ENCODE data around the gene PARD3. TPM values are rescaled to one million over a fixed set of nuclear protein-coding genes. Genes with fewer than 3 reads are reported as not detected.

The PARD3 gene
- total RNA-seq, 1 experiment from 2014 or later = 57.4 TPM

- H3F3A ChIP-seq (ENCODE audit: insufficient read depth, low read depth) = no peaks in the 10 kb centered on the region
- no peak overlapping the region for H3K27ac ChIP-seq
- no peaks in the 10 kb centered on the region for H3K9me2 ChIP-seq (ENCODE audit: insufficient read depth)
- BruUV-seq (replicated peaks) = no TSS peak
- TF ChIP-seq EZH2 (IDR thresholded peaks at IDR 0.05; ENCODE audit: low read depth) (no peak), CTCF (conservative IDR thresholded peaks at IDR 0.05) (no peak)
- H3K36me3 ChIP-seq (ENCODE audit: low read depth) = no peaks in the 10 kb centered on the region
- no peaks in the 10 kb centered on the region for H4K20me1 ChIP-seq (ENCODE audit: insufficient read depth)
- ChIA-PET CTCF (no interaction called here), POLR2A (ENCODE audit: unreplicated experiment) (no interaction called here)
- no peaks in the 10 kb centered on the region for H3K27me3 ChIP-seq (ENCODE audit: insufficient read depth, low read depth)
- no peaks in the 10 kb centered on the region for H3K79me2 ChIP-seq (ENCODE audit: low read depth)
- no peak overlapping the region for H3K4me2 ChIP-seq
- no peaks in the 10 kb centered on the region for H3K9me3 ChIP-seq (ENCODE audit: insufficient read depth, low read depth)
- no peak overlapping the region for H3K4me3 ChIP-seq
- H2AFZ ChIP-seq = no peak overlapping the region
- intact Hi-C loops (cut with micrococcal nuclease; ENCODE audit: unreplicated experiment) = no loop called here
- no peaks in the 10 kb centered on the region for H3K4me1 ChIP-seq (replicated peaks; ENCODE audit: insufficient read depth)
- no peak for DNase-seq
These were observed 46.4 kb upstream of the PARD3 start for GRCh38 chr10:34861293-34862021.

DNA sequence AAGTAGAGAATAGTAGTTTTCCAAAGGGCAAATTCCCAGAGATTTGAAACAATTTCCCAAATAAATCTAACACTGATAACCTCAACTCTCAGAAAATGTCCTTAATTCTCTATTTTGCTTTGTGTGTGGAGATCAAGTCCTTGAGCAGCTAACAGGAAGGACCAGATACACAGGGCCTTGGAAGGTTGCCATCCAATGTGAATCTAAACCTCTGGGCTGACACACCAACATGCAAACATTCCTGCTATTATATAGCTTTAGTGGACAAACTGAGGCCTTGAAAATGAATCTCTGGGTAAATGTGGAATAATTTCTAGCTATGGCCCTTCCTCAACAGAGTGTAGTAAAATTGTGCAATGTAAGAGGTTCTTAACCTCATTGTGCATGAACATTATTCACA lies 44.1 kb upstream of the PARD3 start:
- Histone ChIP-seq H3K4me3 (no peak overlapping the region), H3K9me2 (ENCODE audit: insufficient read depth) (no peaks in the 10 kb centered on the region), H4K20me1 (ENCODE audit: insufficient read depth) (no peaks in the 10 kb centered on the region), H3K79me2 (ENCODE audit: low read depth) (no peaks in the 10 kb centered on the region), H3F3A (ENCODE audit: insufficient read depth, low read depth) (no peaks in the 10 kb centered on the region), H3K4me1 (replicated peaks; ENCODE audit: insufficient read depth) (peaks cover 4% of the 10 kb centered on the region; the same call in 1 of the 2 replicates), H2AFZ (no peak overlapping the region), H3K4me2 (no peak overlapping the region), H3K36me3 (ENCODE audit: low read depth) (no peaks in the 10 kb centered on the region), H3K27ac (no peak overlapping the region), H3K9me3 (ENCODE audit: insufficient read depth, low read depth) (no peaks in the 10 kb centered on the region), H3K27me3 (ENCODE audit: insufficient read depth, low read depth) (no peaks in the 10 kb centered on the region)
- intact Hi-C loops (cut with micrococcal nuclease; ENCODE audit: unreplicated experiment) = no loop called here
- TF ChIP-seq CTCF (conservative IDR thresholded peaks at IDR 0.05) = no peak
- TF ChIP-seq EZH2 (IDR thresholded peaks at IDR 0.05; ENCODE audit: low read depth) = no peak
- POLR2A ChIA-PET (ENCODE audit: unreplicated experiment) = no interaction called here
- DNase-seq = no peak
- CTCF ChIA-PET = interaction anchor here (0.6 kb wide), 1 partner anchor 11 kb away, joined by 4 read pairs; no protein-coding TSS in a partner anchor
- no TSS peak for BruUV-seq (replicated peaks)

- Histone ChIP-seq H3K27ac (no peak overlapping the region), H3K27me3 (ENCODE audit: insufficient read depth, low read depth) (no peaks in the 10 kb centered on the region), H3K4me1 (replicated peaks; ENCODE audit: insufficient read depth) (peaks cover 6% of the 10 kb centered on the region; the same call in 1 of the 2 replicates), H2AFZ (no peak overlapping the region), H3K4me3 (no peak overlapping the region), H4K20me1 (ENCODE audit: insufficient read depth) (no peaks in the 10 kb centered on the region), H3K9me3 (ENCODE audit: insufficient read depth, low read depth) (no peaks in the 10 kb centered on the region), H3K4me2 (no peak overlapping the region), H3K79me2 (ENCODE audit: low read depth) (no peaks in the 10 kb centered on the region), H3F3A (ENCODE audit: insufficient read depth, low read depth) (no peaks in the 10 kb centered on the region), H3K9me2 (ENCODE audit: insufficient read depth) (no peaks in the 10 kb centered on the region), H3K36me3 (ENCODE audit: low read depth) (no peaks in the 10 kb centered on the region)
- intact Hi-C loops (cut with micrococcal nuclease; ENCODE audit: unreplicated experiment) = no loop called here
- no peak for TF ChIP-seq EZH2 (IDR thresholded peaks at IDR 0.05; ENCODE audit: low read depth)
- ChIA-PET POLR2A (ENCODE audit: unreplicated experiment) (no interaction called here), CTCF (interaction anchor here (0.5 kb wide), 1 partner anchor 16 kb away, joined by 5 read pairs; no protein-coding TSS in a partner anchor)
- no peak for DNase-seq
- no TSS peak for BruUV-seq (replicated peaks)
These were observed 42.9 kb upstream of the PARD3 start for GRCh38 chr10:34858003-34858402.
